ENCODE data around the gene ZNF17. TPM values are rescaled to one million over a fixed set of nuclear protein-coding genes. Genes with fewer than 3 reads are reported as not detected.

ZNF17 gene
- total RNA-seq, 1 experiment from 2014 or later: 5.1 TPM

GRCh38 chr19:57406516-57407123 is 4.3 kb upstream of the ZNF17 start (continued):
- TF ChIP-seq EZH2phosphoT487 (IDR thresholded peaks at IDR 0.05; ENCODE audit: borderline replicate concordance): no peak

DNA sequence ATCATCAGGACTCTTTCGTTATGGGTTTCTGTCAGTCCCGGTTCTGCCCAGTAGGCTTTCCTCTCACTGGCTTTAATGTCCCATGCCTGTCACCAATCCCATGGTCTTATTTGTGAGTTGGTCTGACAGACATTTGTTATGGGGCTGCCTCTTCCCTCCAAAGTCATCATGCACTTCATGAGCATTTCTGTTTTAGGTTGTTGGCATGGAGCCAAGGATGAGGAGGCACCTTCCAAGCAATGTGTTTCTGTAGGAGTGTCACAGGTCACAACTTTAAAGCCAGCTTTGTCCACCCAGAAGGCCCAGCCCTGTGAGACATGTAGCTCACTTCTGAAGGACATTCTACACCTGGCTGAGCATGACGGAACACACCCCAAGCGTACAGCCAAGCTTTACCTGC is 8.5 kb downstream of the ZNF17 start:
- H3K9ac ChIP-seq (ENCODE audit: low read length): no peak overlapping the region

DNA sequence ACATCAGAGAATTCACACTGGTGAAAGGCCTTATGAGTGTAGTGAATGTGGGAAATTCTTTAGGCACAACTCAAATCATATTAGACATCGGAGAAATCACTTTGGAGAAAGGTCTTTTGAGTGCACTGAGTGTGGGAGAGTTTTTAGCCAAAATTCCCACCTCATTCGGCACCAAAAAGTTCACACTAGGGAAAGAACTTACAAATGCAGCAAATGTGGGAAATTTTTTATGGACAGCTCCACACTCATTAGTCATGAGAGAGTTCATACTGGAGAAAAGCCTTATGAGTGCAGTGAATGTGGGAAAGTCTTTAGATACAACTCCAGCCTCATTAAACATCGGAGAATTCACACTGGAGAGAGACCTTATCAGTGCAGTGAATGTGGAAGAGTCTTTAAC is 10.1 kb downstream of the ZNF17 start:
- Histone ChIP-seq H4K20me1 (ENCODE audit: insufficient read depth) (no peaks in the 10 kb centered on the region), H3K9me2 (ENCODE audit: insufficient read depth) (no peaks in the 10 kb centered on the region), H3K27ac (ENCODE audit: low read depth, low read length) (no peak overlapping the region), H3K27me3 (ENCODE audit: insufficient read depth, low read length) (no peaks in the 10 kb centered on the region), H2AFZ (ENCODE audit: low read depth, low read length, poor library complexity, severe bottlenecking) (no peak overlapping the region), H3K9me3 (ENCODE audit: control insufficient read depth in 1 of 2, insufficient read depth in 1 of 2, low read depth in 1 of 2, low read length in 2 of 2) (peaks cover 0 to 19% of the 10 kb centered on the region in 2 experiments; a peak in 2 of 4 replicates), H3K4me2 (ENCODE audit: low read length) (no peak overlapping the region), H3K36me3 (ENCODE audit: control insufficient read depth in 1 of 2, insufficient read depth in 2 of 2, low read length in 2 of 2) (peaks cover 9 to 23% of the 10 kb centered on the region in 2 experiments; a peak in 3 of 4 replicates), H3K79me2 (ENCODE audit: insufficient read depth, low read length) (no peaks in the 10 kb centered on the region), H3K9ac (ENCODE audit: low read length) (no peak overlapping the region), H3K4me3 (replicated peaks in 1 of 2; ENCODE audit: low read depth in 1 of 2, low read length in 2 of 2) (no peak overlapping the region), H3K4me1 (ENCODE audit: control insufficient read depth in 1 of 2, insufficient read depth in 2 of 2, low read length in 2 of 2) (no peaks in the 10 kb centered on the region)
- POLR2A ChIA-PET: no interaction called here
- TSS peak; percentile 16 for BruUV-seq (replicated peaks)
- DNase-seq (ENCODE audit: low read depth, low spot score) (no peak), ATAC-seq (no peak)
- RAD21 ChIA-PET (ENCODE audit: low non-redundant PET in 1 of 2, low total read pairs in 2 of 2, uncharacterized antibody in 2 of 2, unreplicated experiment in 2 of 2): no interaction called here
- CTCF ChIA-PET: no interaction called here
- no peak for TF ChIP-seq CBX3 (IDR thresholded peaks at IDR 0.05; ENCODE audit: low read depth)
- TF ChIP-seq POLR2A (IDR thresholded peaks at IDR 0.05; ENCODE audit: borderline replicate concordance, extremely low read depth, insufficient read depth, insufficient read length): no peak
- no peak for TF ChIP-seq ELF1 (IDR thresholded peaks at IDR 0.05; ENCODE audit: borderline replicate concordance, low read depth)
- no peak for TF ChIP-seq RAD21 (IDR thresholded peaks at IDR 0.05; ENCODE audit: low read depth)
- no peak for TF ChIP-seq ZFX (IDR thresholded peaks at IDR 0.05)
- TF ChIP-seq REST (IDR thresholded peaks at IDR 0.05; ENCODE audit: low read depth): no peak
- no peak for TF ChIP-seq TCF7L2 (IDR thresholded peaks at IDR 0.05; ENCODE audit: borderline replicate concordance, extremely low read depth, insufficient read depth, insufficient read length)
- TF ChIP-seq, protein P1, sequence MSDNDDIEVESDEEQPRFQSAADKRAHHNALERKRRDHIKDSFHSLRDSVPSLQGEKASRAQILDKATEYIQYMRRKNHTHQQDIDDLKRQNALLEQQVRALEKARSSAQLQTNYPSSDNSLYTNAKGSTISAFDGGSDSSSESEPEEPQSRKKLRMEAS (IDR thresholded peaks at IDR 0.05): no peak
- no peak for TF ChIP-seq POLR2AphosphoS5 (IDR thresholded peaks at IDR 0.05; ENCODE audit: low read depth, low read length)
- no peak for TF ChIP-seq JUND (IDR thresholded peaks at IDR 0.05)
- TF ChIP-seq CEBPB (IDR thresholded peaks at IDR 0.05; ENCODE audit: low read depth): no peak
- TF ChIP-seq SIN3A (IDR thresholded peaks at IDR 0.05; ENCODE audit: low read depth): no peak
- intact Hi-C loops (cut with micrococcal nuclease): no loop called here

More for the DNA sequence above, 8.5 kb downstream of the ZNF17 start:
- intact Hi-C loops (cut with micrococcal nuclease): no loop called here
- H4K20me1 ChIP-seq (ENCODE audit: insufficient read depth): no peaks in the 10 kb centered on the region
- no peaks in the 10 kb centered on the region for H3K79me2 ChIP-seq (ENCODE audit: insufficient read depth, low read length)
- ATAC-seq (no peak), DNase-seq (ENCODE audit: low read depth, low spot score) (no peak)
- peaks cover 9 to 23% of the 10 kb centered on the region in 2 experiments; a peak in 3 of 4 replicates for H3K36me3 ChIP-seq (ENCODE audit: control insufficient read depth in 1 of 2, insufficient read depth in 2 of 2, low read length in 2 of 2)
- peaks cover 0 to 19% of the 10 kb centered on the region in 2 experiments; a peak in 2 of 4 replicates for H3K9me3 ChIP-seq (ENCODE audit: control insufficient read depth in 1 of 2, insufficient read depth in 1 of 2, low read depth in 1 of 2, low read length in 2 of 2)
- no peaks in the 10 kb centered on the region for H3K9me2 ChIP-seq (ENCODE audit: insufficient read depth)
- no TSS peak for BruUV-seq (replicated peaks)
- H3K4me3 ChIP-seq (replicated peaks in 1 of 2; ENCODE audit: low read depth in 1 of 2, low read length in 2 of 2): no peak overlapping the region
- ChIA-PET POLR2A (no interaction called here), CTCF (no interaction called here), RAD21 (ENCODE audit: low non-redundant PET in 1 of 2, low total read pairs in 2 of 2, uncharacterized antibody in 2 of 2, unreplicated experiment in 2 of 2) (no interaction called here)
- no peak overlapping the region for H3K27ac ChIP-seq (ENCODE audit: low read depth, low read length)
- H3K27me3 ChIP-seq (ENCODE audit: insufficient read depth, low read length): no peaks in the 10 kb centered on the region
- H3K4me2 ChIP-seq (ENCODE audit: low read length): no peak overlapping the region
- H2AFZ ChIP-seq (ENCODE audit: low read depth, low read length, poor library complexity, severe bottlenecking): no peak overlapping the region
- no peaks in the 10 kb centered on the region for H3K4me1 ChIP-seq (ENCODE audit: control insufficient read depth in 1 of 2, insufficient read depth in 2 of 2, low read length in 2 of 2)
- TF ChIP-seq EZH2 (IDR thresholded peaks at IDR 0.05): no peak
- TF ChIP-seq CBX3 (IDR thresholded peaks at IDR 0.05; ENCODE audit: low read depth): no peak
- no peak for TF ChIP-seq SRF (IDR thresholded peaks at IDR 0.05; ENCODE audit: low read depth)
- no peak for TF ChIP-seq EGR1 (IDR thresholded peaks at IDR 0.05; ENCODE audit: low read depth)
- no peak for TF ChIP-seq POLR2A (IDR thresholded peaks at IDR 0.05; ENCODE audit: borderline replicate concordance, extremely low read depth, insufficient read depth, insufficient read length)
- no peak for TF ChIP-seq SP1 (IDR thresholded peaks at IDR 0.05; ENCODE audit: low read depth)
- no peak for TF ChIP-seq FOSL1 (IDR thresholded peaks at IDR 0.05; ENCODE audit: low read depth)
- TF ChIP-seq YY1 (IDR thresholded peaks at IDR 0.05; ENCODE audit: extremely low read depth, insufficient replicate concordance, low read depth, low read length): no peak

Data from HCT116 (cell line).